Measurements from ENCODE around the gene GJA9. TPM values are rescaled to one million over a fixed set of nuclear protein-coding genes. Genes with fewer than 3 reads are reported as not detected.
"Not testable (repeated sequence)": the region's sequence is repeated elsewhere in the genome, so short reads cannot be mapped to it uniquely, and the experiment has no call there.

Gene GJA9
- 0.10 TPM for polyA plus RNA-seq (2013, experiment 1 of 2; ENCODE audit: insufficient read length)
- polyA plus RNA-seq (2013, experiment 2 of 2; ENCODE audit: insufficient read length): 0.10 TPM

DNA sequence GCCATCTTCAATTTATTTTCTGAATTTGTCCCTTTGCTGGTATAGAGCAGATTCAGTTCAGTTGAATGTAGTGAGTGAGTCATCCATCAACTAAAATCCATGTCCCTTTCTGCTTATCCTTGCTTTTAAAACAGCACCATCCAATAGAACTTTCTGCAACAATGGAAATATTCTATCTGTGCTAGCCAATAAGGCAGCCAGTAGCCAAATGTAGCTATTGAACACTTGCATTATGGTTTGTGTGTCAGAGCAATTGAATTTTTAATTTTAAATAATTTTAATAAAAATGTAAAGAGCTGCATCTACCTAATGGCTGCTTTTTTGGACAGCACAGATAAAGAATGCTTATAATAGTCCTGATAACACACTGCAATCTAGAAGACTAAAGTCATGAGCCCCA lies at the start of gene GJA9:
Gene GJA9 (minus strand): TSS at position 101 of the 400 bp plus-strand sequence. CDS start 5,489 bp downstream, outside the sequence.
- DNase-seq: no peak

DNA sequence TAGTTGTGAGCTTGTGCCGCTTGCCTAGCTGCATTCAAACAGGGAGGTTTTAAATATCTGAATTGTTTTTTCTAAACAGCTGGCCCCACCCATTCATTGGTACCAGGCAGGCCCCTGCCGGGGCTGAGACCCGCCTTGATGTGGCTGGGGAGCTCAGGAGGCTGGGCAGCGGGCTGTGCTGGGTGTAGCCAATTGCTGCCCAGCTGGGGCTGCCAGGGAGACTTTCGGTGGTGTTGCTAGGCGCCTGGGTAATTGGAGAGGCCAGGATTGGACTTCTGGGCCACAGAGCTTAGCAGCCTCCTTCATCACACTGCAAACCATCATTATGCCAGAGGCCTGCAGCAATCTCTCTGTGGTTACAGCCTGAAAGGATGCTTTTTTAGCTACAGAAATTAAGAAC lies 48.1 kb upstream of the GJA9 start:
- DNase-seq: peak; percentile 40

DNA sequence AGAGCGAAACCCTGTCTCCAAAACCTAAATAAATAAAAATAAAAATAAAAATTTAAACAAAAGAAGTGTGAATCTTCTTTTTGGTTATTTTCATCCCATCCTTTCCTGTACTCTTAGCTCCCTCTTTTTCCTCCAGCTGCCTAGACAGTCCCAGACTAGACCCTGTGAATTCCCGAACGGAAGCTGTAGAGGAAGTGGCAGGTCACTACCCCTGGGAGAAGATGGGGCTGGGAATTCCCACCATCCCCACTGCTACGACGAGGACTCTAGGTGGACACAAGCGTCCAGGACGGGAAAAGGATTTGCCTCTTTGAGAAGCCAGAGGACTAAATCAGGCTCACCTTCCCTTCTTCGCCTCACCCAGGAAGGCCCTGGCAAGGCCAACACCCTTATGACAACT lies 47.7 kb upstream of the GJA9 start:
- DNase-seq: no peak

DNA sequence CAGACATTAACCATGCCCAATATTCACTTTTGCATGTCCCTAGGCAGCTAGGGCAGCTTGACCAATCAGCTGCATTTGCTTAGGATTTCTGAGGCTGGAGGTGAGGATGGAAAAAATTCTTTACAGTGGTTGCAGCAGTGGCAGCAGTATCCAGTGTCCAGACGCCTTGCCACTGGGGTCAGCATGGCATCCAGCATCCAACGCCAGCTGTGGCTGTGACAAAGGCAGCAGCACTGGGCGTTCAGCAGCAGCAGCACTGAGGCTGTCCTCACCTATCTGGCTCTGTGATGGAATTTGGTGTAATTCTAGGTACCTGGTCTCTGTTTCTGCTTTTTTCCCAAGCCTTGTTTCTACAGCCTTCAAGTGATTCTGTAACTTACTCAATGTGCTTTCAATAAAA lies 44.7 kb upstream of the GJA9 start:
- DNase-seq: no peak

DNA sequence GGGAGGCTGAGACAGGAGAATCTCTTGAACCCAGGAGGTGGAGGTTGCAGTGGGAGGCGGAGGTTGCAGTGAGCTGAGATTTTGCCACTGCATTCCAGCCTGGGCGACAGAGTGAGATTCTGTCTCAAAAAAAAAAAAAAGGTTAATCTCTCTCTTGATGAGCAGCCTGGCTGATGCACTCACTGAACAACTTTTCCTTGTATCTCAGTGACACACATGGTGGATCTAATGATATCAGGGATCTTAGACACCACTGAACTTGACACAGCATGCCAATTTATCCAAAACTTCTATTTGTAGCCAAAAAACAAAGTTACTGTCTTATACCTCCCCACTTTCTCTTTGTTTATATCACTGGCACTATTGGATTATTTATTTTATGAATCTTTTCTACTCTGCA lies 44.0 kb upstream of the GJA9 start:
- no peak for DNase-seq

DNA sequence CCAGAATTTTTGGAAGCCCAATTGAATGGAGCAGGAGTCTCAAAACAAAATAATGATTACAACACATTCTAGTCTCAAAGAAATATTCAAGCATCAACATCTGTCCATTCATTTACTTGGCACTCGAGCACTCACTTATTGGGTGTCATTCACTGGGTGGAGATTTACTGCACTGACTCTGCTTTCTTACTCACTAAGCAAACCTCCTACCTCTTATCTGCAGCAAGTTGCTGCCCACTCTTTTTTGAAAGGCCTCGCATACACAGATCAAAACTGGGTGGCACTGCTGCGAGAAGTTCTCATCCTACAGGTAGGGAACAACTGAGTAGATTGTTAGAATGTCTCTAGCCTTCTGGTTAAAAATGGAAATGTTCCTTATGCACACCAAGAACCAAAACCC lies 42.2 kb upstream of the GJA9 start:
- no peak for DNase-seq

DNA sequence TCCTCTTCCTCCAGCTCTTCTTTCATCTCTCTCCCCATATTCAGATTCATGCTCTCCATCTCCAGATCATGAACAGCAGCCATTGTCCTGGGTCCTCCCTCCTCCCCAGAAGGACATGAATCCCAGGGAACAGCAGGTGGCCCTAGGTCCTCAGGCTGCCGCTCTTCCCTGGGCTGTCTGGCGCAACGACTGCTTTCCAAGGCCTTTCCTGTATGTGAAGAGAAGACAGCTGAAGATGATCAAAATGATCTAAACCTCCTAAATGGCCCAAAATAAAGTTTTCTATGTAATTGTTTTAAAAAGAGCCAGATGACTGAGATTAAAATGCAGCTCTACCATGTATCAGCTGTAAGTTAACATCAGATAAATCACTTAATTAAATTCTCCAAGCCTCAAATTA lies 37.7 kb upstream of the GJA9 start:
- peak; percentile 19 for DNase-seq

DNA sequence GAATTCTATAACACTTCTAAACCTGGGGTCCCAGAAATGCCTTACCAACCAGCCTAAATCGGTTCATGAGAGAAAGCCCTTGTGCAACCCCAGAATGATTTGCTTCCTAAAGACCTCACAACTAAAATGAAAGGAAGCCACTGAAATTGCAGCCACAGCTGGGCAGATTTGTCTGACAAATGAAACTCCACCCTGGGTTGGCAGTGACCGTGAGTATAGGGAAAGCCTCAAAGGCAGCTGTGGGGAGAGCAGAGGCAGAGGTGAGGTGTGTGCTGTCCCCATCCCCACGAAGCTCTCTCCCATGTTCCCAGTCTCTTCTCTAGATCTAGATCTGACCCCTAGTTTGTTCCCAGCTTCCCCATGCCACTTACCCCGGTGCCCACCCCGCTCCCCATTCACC lies 37.2 kb upstream of the GJA9 start:
- no peak for DNase-seq

DNA sequence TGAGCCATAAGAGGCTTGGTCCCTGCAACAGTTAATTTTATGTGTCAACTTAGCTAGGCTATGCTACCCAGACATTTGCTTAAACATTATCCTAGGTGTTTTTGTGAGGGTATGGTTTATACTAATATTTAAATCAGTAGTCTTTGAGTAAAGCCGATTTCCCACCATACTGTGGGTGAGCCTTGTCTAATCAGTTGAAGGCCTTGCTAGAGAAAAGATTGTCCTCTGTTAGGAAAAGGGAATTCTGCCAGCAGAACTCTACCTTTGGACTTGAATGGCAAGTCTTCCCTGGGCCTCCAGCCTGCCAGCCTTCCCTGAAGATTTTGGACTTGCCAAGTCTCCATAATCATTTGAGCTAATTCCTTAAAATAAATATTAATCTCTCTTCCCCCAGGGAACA lies 36.4 kb upstream of the GJA9 start:
- DNase-seq: no peak

DNA sequence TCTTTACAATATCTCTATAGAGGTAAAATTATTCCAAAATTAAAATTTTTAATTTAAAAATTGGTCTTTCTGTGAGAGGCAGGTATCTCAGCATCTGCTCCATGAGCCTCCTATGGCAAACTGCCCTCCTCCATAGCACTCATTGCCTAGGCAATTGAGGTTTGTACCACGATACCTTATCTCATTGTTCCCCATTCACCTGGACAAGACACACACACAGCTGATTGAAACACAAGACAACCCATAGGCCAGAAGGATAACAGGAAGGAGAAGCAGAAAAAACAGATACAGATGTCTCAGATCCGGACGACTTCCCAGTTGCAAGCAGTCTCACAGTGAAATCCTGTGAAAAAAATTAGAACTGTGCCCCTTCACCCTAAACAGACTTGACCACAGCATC lies 36.0 kb upstream of the GJA9 start:
- no peak for DNase-seq

DNA sequence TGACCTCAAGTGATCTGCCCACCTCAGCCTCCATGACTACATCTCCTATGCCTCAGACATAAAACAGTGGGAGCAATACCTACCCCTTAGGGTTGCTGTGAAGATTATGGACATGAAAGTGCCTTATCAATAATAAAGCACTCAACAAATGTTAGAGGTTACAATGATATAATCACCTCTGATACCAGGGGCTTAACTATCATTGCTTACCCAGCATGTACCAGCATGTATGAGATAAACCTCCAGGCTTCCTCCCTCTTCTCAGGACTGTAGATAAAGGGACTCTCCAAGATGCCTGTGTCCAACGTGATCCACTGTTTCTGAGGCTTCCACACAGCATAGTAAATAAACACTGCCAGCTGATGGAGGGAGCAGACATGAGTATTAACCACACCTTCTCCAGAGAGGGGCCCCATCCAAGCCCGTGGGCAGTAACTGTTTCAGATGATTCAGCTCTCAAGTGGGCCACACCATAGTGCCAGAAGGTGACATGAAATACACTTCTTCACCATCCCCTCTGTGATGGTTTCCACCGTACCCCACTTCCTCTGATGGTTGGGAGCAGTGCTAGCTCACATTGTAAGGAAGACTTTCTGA lies 34.1 kb upstream of the GJA9 start:
- no peak for DNase-seq

DNA sequence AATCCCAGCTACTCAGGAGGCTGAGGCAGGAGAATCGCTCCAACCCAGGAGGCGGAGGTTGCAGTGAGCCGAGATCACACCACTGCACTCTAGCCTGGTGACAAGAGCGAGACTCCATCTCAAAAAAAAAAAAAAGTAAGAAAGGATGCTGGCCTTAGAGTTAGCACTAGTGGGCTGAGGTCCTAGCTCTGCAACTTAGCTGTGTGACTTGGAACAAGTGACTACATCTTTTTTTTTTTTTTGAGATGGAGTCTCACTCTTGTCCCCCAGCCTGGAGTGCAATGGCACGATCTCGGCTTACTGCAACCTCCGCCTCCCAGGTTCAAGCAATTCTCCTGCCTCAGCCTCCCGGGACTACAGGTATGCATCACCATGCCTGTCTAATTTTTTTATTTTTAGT lies 33.5 kb upstream of the GJA9 start:
- not testable (repeated sequence) for DNase-seq

DNA sequence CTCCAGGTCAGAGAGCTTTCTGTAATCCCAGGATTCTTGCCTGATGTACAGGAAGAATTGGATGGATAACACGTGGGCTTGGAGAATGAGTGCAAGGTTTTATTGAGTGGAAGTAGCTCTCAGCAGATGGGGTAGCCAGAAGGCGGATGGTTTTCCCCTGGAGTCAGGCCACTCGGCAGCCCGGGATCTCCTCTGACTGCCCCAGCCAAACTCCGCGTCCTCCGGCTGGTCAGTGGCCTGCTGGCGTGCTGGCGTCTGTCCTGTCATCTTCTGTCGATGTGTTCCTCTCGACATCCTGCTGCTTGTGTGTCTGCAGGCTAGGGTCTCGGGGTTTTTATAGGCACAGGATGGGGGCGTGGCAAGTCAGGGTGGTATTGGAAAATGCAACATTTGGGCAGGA lies 27.4 kb upstream of the GJA9 start:
- DNase-seq: no peak

DNA sequence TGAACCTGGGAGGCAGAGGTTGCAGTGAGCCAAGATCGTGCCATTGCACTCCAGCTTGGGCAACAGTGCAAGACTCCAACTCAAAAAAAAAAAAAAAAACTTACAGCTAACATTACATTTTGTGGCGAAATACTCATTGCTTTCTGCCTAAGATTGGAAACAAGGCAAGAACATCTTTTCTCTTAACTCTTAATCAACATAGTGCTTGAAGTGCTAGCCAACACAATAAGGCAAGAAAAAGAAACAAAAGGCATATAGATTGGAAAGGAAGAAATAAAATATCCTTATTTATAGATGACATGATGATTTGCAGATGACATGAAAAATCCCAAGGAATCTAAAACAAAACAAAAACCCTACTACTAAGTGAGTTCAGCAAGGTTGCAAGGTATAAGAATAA lies 24.6 kb upstream of the GJA9 start:
- no peak for DNase-seq

DNA sequence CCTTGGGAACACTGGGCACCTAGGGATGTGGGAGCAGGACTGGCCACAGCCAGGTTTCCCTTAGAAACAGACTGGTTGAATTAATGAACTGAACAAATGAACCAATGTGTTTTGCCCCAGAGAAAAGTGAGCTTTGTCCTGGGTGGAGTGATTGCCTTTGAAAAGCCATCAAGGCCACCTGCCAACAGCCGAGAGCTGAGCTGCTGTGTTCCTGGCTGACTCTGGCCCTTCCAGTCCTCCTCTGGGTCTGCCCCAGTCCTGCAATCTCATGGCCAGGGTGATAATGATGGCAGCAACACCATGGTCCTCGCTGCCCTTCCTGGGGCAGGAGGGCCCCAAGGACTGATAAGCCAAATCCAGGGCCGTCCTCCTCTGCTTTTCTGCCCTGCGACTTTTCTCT lies 18.2 kb upstream of the GJA9 start:
- DNase-seq: no peak

DNA sequence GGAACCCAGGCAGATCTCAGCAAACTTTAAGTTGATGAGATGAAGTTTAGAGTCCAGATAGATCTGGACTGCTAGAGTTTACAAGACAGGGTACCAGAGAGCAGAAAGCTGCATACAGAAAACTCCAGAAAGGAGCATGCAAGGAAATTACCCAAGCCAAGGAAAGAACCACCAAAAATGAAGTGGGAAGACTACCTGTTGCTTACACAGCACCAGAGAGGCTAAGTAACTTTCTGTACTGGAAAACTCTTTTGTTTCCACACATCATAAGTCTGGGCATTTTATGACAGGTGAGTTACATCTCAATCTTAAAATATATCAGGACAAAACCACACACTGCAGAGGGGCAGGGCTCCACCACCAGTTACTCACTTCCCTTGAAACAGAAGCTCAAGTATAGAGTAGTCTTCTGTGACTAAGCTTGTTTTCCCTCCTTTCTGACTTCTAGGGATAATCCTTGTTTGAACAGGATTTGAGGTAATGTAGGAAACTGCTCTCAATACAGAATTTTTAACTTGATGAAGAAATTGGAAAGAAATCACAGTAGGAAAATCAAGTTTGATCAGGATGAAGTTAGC lies 17.4 kb upstream of the GJA9 start:
- no peak for DNase-seq

DNA sequence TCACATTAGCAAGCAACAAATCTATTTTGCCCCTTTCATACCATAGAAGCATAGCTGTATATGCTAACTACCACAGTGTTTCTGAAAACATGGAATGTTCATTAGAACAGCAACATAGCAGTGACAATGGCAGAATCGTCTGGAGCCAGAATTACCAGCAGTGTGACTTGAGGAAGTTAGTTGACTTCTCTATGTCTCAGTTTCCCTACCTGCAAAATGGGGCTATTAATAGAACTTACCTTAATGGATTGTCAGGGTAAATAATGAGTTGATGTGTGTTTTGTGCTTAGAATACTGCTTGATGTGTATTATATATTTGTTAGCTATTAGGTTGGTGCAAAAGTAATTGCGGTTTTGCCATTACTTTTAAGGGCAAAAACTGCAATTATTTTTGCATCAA lies 14.8 kb upstream of the GJA9 start:
- DNase-seq: no peak

DNA sequence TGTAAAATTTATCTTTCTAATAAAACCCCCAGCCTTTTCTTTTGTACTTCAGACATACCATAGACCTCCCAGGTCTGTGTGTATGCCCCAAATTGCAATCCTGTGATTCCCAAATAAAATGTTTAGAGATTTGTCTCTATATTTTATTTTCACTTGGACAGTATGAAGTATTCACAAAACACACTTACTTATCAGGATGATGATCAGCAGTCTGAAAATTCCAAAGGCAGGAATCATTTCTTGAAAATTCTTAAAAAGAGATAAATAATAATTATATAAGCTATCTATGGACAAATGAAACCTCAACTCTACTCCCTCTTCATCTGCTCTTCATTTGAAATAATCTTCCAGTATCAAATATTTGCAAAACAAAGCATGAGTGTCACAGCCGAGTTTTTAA lies 11.6 kb upstream of the GJA9 start:
- no peak for DNase-seq

DNA sequence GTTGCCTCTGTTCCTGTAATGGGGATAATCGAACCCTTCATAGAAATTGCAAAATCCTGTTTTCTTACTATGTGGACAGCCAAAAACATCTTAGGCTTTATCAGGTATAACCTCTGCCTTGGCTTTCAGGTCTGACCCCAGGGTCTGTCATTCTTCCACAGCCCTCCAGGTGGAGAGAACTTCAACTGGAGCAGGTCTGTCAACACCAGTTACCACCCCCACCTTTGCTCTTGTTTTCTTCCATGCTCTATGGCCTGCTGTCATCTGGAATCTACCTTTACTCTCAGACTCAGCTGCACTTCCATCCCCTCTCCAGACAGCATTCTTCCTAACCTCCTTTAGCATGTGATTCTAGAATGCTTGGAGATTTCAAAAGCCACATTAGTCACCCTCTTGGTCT lies 10.4 kb upstream of the GJA9 start:
- DNase-seq: no peak

DNA sequence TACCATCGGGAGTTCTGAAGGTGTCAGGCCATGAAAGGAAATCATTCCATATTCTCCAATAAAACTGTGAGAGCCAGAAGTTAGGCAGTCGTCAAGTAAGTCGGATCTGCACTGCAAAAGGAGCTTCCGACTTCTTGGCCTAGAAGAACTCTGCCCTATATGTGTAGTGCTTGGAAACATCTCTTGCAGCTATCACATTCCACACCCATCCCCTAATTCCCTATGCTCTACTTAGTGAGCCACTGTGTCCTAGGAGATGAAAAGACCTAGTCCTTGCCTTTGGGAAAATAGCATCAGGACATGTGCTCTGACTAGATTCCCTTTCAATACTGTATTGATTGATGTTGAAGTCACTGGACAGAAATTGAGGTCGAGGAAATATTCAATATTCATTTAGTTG lies 8.2 kb upstream of the GJA9 start:
- no peak for DNase-seq

DNA sequence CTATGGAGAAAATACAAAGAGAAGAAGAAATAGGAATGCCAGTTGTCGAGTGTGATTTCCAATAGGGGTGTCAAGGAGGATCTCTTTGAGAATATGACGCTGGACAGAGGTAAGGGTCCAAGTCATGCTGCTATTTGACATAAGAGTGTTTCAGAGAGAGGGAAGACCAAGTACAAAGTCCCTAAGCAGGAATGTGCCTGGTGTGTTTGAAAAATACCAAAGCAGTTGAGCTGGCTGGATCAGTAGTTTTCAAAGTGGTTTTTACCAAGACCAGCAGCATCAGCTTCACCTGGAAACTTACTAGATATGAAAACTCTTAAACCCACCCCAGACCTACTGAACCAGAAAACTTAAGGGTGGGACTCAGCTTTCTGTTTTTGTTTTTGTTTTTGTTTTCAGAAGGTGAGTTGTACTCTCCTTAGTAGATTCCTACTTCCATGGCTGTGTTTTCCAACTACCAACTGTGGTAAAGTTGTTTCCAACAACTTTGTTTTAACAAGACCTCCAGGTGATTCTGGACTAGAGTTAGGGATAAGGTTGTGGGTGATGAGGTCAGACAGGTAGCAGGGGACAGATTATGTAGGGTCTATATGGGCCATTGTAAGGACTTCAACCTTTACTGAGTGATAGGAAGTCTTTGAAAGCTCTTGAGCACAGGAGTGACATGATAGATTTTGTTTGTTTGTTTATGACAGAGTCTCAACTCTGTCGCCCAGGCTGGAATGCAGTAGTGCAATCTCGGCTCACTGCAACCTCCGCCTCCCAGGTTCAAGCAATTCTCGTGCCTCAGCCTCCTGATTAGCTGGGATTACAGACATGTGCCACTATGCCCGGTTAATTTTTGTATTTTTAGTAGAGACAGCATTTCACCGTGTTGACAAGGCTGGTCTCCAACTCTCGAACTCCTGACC lies 7.3 kb upstream of the GJA9 start:
- DNase-seq: no peak

DNA sequence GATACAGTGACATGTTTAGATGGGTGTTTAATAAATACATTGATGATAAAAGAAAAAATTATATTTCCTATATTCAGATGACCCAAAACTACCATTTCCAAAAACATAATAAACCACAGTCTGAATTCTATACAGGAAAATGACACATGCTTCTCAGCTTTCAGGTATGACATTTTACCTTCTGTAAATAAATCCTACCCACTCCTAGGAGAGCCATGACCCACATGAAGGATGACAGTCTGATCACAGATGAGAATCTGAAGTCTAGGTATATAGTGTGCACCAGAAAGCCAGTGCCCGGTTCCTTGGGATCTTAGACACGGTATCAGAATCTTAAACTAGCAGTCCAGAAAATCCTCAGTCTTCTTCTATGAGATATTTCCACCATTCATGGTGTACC lies 3.7 kb upstream of the GJA9 start:
- no peak for DNase-seq

DNA sequence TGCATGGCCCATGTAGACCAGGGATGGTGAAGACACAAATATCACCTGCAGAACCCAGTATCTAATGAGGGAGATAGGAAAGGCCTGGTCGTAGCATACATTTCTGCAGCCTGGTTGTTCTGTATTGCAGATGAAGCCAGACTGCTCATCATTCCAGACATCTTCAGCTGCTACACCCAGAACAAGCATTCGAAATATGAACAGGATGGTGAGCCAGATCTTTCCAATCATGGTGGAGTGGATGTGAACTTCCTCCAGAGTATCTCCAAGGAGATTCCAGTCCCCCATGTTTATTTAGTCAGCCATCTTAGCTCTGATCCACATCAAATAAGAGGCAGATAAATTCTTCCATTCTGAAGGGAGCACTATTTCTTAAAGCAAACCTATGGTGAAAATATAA lies 5.6 kb downstream of the GJA9 start:
- DNase-seq: no peak

Measured in fibroblast of skin of scalp (primary cell).